ENCODE data around the gene PTK6.

Gene PTK6

GRCh38 chr20:63547725-63548480, 10.7 kb upstream of the PTK6 start, which contains the start of gene SRMS:
Gene SRMS (minus strand): TSS chr20:63547749. CDS start chr20:63547463, 286 bp downstream.
- Histone ChIP-seq H3K79me2 (ENCODE audit: control insufficient read depth, low read length) (no peaks in the 10 kb centered on the region), H3K27me3 (ENCODE audit: control insufficient read depth, low read length) (peaks cover 61% of the 10 kb centered on the region), H3K4me1 (ENCODE audit: control insufficient read depth, low read length) (peaks cover 22% of the 10 kb centered on the region), H3K36me3 (ENCODE audit: control insufficient read depth, low read length) (no peaks in the 10 kb centered on the region), H3K4me3 (ENCODE audit: low read length) (no peak within 1 kb of the TSS), H3K27ac (ENCODE audit: low read depth, low read length) (no peak within 1 kb of the TSS), H3F3A (ENCODE audit: control insufficient read depth, insufficient read depth) (peaks cover 5% of the 10 kb centered on the region), H3K9me2 (replicated peaks; ENCODE audit: control insufficient read depth, low read length) (no peaks in the 10 kb centered on the region), H3K4me2 (ENCODE audit: low read length) (no peak within 1 kb of the TSS), H4K20me1 (ENCODE audit: control insufficient read depth, insufficient read depth, low read depth, low read length) (peaks cover 4% of the 10 kb centered on the region; the same call in 1 of the 2 replicates), H3K9me3 (ENCODE audit: control insufficient read depth, insufficient read depth, low read length) (no peaks in the 10 kb centered on the region)
- TF ChIP-seq EZH2phosphoT487 (IDR thresholded peaks at IDR 0.05; ENCODE audit: borderline replicate concordance, low read length) = no peak
- no peak for TF ChIP-seq CTCF (IDR thresholded peaks at IDR 0.05; ENCODE audit: low read depth, low read length, poor library complexity, severe bottlenecking)

- H3K9me2 ChIP-seq (replicated peaks; ENCODE audit: control insufficient read depth, low read length) = no peaks in the 10 kb centered on the region
- peaks cover 60% of the 10 kb centered on the region for H3K27me3 ChIP-seq (ENCODE audit: control insufficient read depth, low read length)
- no peaks in the 10 kb centered on the region for H3K36me3 ChIP-seq (ENCODE audit: control insufficient read depth, low read length)
- H3K4me3 ChIP-seq (ENCODE audit: low read length) = no peak overlapping the region
- no peaks in the 10 kb centered on the region for H3K79me2 ChIP-seq (ENCODE audit: control insufficient read depth, low read length)
- H3K27ac ChIP-seq (ENCODE audit: low read depth, low read length) = no peak overlapping the region
- H3K4me2 ChIP-seq (ENCODE audit: low read length) = no peak overlapping the region
- H3K4me1 ChIP-seq (ENCODE audit: control insufficient read depth, low read length) = peaks cover 14% of the 10 kb centered on the region
- H4K20me1 ChIP-seq (ENCODE audit: control insufficient read depth, insufficient read depth, low read depth, low read length) = peaks cover 4% of the 10 kb centered on the region; the same call in 1 of the 2 replicates
- H3F3A ChIP-seq (ENCODE audit: control insufficient read depth, insufficient read depth) = no peaks in the 10 kb centered on the region
- no peak for TF ChIP-seq CTCF (IDR thresholded peaks at IDR 0.05; ENCODE audit: low read depth, low read length, poor library complexity, severe bottlenecking)
- TF ChIP-seq EZH2phosphoT487 (IDR thresholded peaks at IDR 0.05; ENCODE audit: borderline replicate concordance, low read length) = no peak
- no peaks in the 10 kb centered on the region for H3K9me3 ChIP-seq (ENCODE audit: control insufficient read depth, insufficient read depth, low read length)
Measured at GRCh38 chr20:63546956-63547724, 10.0 kb upstream of the PTK6 start.

- Histone ChIP-seq H3K27me3 (ENCODE audit: control insufficient read depth, low read length) (peaks cover 60% of the 10 kb centered on the region), H3K36me3 (ENCODE audit: control insufficient read depth, low read length) (no peaks in the 10 kb centered on the region), H3K79me2 (ENCODE audit: control insufficient read depth, low read length) (no peaks in the 10 kb centered on the region), H3K4me1 (ENCODE audit: control insufficient read depth, low read length) (peaks cover 11% of the 10 kb centered on the region), H3K4me3 (ENCODE audit: low read length) (no peak overlapping the region), H3K9me3 (ENCODE audit: control insufficient read depth, insufficient read depth, low read length) (no peaks in the 10 kb centered on the region), H3K9me2 (replicated peaks; ENCODE audit: control insufficient read depth, low read length) (no peaks in the 10 kb centered on the region), H3F3A (ENCODE audit: control insufficient read depth, insufficient read depth) (no peaks in the 10 kb centered on the region), H3K27ac (ENCODE audit: low read depth, low read length) (no peak overlapping the region), H4K20me1 (ENCODE audit: control insufficient read depth, insufficient read depth, low read depth, low read length) (peaks cover 4% of the 10 kb centered on the region; the same call in 1 of the 2 replicates), H3K4me2 (ENCODE audit: low read length) (no peak overlapping the region)
- TF ChIP-seq EZH2phosphoT487 (IDR thresholded peaks at IDR 0.05; ENCODE audit: borderline replicate concordance, low read length) (no peak), CTCF (IDR thresholded peaks at IDR 0.05; ENCODE audit: low read depth, low read length, poor library complexity, severe bottlenecking) (no peak)
Measured at GRCh38 chr20:63546256-63546955, 9.2 kb upstream of the PTK6 start.
